SIG-M5 (cell line): ENCODE measurements around the gene MS4A18.

Experiments used
- DNase-seq: peaks from one replicate; lab custom pipeline; 2025; lab: John Stamatoyannopoulos, UW

Gene MS4A18

DNA sequence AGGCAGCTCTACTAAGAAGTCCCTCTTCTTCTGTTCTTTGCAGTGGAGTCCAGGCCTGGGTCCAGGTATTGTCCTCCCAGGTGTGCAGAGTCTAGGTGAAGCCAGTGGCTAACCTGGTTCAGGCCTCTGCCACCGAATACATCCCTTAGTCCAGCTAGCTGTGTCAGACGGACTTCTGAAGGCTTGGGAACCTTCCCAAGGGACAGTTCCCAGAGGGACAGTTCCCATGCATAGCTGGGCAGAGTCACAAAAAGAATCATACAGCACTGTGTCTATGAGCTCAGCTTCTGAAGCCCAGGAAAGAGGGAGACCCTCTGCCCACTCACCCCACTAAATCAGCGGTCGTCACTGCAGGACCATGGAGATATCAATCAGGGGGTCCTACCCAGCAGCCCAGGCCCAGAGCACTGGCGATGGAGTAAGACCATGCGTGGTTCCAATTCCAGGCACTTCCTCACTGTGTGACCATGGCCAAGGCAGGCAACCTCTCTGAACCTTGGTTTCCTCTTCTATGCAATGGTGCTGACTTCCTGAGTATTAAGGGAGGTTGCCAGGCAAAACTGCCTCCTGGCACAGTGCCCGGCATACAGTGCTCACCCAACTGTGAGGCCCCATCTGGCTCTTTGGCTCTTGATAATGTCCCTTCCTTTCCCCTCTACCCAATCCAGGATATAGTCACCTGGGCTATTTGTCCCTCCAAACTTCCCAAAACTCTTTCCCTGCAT lies 64.0 kb downstream of the MS4A18 start:
- DNase-seq, result no peak

DNA sequence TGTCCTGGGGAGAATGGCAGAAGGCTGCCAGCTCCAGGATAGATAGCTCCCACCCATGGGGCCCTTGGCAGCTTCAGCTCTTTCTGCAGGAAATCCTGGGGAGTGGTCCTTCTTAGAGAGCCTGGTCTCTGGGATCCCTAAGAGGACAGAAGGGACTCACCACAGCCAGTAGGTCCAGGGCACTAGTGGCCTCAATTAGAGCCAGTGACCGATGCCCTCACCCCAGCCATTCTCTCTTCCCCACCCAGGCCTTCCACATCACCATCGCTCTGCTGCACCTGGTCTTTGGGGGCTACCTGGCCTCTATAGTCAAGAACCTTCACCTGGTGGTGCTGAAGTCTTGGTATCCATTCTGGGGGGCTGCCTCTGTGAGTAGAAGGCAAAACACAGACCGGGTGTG lies 66.2 kb downstream of the MS4A18 start:
- no peak for DNase-seq

DNA sequence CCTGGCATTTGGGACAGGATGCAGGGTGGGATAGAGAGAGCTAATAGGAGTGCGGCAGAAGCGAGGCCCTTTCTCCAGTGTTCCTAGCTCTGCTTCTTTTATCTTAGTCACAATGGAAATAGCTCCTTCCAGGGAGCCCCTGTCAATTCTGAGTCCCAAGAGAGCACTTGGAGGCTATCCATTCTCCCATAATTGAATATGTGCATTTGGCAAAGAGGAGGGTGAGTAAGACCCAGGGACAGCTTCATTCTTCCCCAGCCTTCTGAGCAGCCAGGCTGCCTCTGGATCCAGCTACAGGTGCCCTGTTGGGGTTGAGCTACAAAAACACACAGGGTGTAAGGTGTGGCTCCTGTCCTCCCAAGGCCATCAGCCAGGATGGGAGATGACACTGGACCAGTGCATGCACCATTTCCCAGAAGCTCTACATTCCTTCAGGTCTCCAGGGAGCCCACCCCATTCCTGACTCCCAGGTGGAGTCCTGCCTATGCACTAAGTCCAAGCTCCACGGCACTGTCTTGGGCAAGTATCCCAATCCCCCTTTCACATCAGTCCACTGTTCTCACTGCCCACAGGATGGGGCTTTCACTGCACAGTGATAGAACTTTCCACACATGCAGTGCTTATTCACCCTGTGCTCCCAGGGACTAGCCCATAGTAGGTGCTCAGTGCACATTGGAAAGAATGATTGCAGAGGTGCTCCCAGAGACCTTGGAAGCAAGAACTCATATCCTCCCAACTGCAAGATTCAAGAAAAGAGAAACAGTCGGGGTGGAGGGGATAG lies 66.8 kb downstream of the MS4A18 start:
- DNase-seq, result no peak

DNA sequence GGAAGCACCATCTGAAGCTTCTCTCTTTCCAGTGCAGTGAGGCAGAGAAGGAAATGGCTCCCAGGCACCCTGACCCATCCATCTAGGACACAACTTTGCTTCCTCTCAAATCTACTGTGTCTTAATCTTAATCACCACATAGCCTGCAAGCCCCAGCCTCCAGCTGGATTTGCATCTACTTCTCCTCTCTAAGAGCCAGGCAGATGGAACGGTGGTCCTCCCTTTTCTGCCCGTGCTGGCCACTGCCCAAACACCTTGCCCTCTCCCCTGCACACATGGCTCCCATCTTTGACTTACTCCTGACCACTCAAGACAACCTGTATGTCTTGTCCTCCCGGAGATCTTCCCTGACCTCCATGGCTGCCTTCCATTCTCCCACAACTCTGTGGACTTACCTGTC lies 68.0 kb downstream of the MS4A18 start:
- no peak for DNase-seq
